CD4-positive, alpha-beta T cell treated with Interleukin-2 at 100 ng/mL for 4 hours (primary cell): ENCODE results near the gene PXDC1.
"Not testable (repeated sequence)": the region's sequence is repeated elsewhere in the genome, so short reads cannot be mapped to it uniquely, and the experiment has no call there.

Source experiments
- DNase-seq: peaks from one replicate; pipeline ENCODE4 v3.0.0-alpha.2; 2020; ENCODE audit warnings: low spot score

The PXDC1 gene

GRCh38 chr6:3782876-3783832 is 31.6 kb upstream of the PXDC1 start:
- no peak for DNase-seq

- no peak for DNase-seq
These were observed 30.0 kb upstream of the PXDC1 start for GRCh38 chr6:3781504-3781903.

- no peak for DNase-seq
These were observed 28.0 kb upstream of the PXDC1 start for GRCh38 chr6:3779574-3779849.

GRCh38 chr6:3778701-3779573 is 27.4 kb upstream of the PXDC1 start:
- DNase-seq, result no peak

GRCh38 chr6:3777730-3778461 is 26.4 kb upstream of the PXDC1 start:
- DNase-seq, result no peak

GRCh38 chr6:3776881-3777507 is 25.5 kb upstream of the PXDC1 start:
- no peak for DNase-seq

- DNase-seq, result no peak
These were observed 24.3 kb upstream of the PXDC1 start for GRCh38 chr6:3775847-3776246.

GRCh38 chr6:3775386-3775785 is 23.9 kb upstream of the PXDC1 start:
- no peak for DNase-seq

GRCh38 chr6:3773678-3774298 is 22.3 kb upstream of the PXDC1 start:
- DNase-seq, result no peak

GRCh38 chr6:3772127-3772999 is 20.9 kb upstream of the PXDC1 start:
- not testable (repeated sequence) for DNase-seq

GRCh38 chr6:3771407-3772011 is 20.0 kb upstream of the PXDC1 start:
- DNase-seq, result no peak

- DNase-seq, result no peak
These were observed 18.7 kb upstream of the PXDC1 start for GRCh38 chr6:3770023-3770720.

GRCh38 chr6:3769610-3770009 is 18.1 kb upstream of the PXDC1 start:
- DNase-seq, result no peak

GRCh38 chr6:3768502-3768901 is 17.0 kb upstream of the PXDC1 start:
- DNase-seq, result no peak

- DNase-seq, result not testable (repeated sequence)
These were observed 16.0 kb upstream of the PXDC1 start for GRCh38 chr6:3767483-3767882.

GRCh38 chr6:3766214-3766613 is 14.7 kb upstream of the PXDC1 start:
- no peak for DNase-seq

- DNase-seq, result no peak
These were observed 13.9 kb upstream of the PXDC1 start for GRCh38 chr6:3765415-3765814.

GRCh38 chr6:3764516-3765335 is 13.2 kb upstream of the PXDC1 start:
- DNase-seq, result no peak

- no peak for DNase-seq
These were observed 11.3 kb upstream of the PXDC1 start for GRCh38 chr6:3762852-3763251.
